Measurements from ENCODE around the gene SPINK5. TPM values are rescaled to one million over a fixed set of nuclear protein-coding genes. Genes with fewer than 3 reads are reported as not detected.

SPINK5 gene
- total RNA-seq, 1 experiment from 2014 or later: 6.0 TPM

- Mint-ChIP-seq H3K27ac (no peak overlapping the region), H3K9me3 (no peaks in the 10 kb centered on the region), H3K4me3 (no peak overlapping the region), H3K36me3 (ENCODE audit: insufficient read depth in 1 of 3, low read depth in 3 of 3) (no peaks in the 10 kb centered on the region), H3K27me3 (ENCODE audit: low read depth) (no peaks in the 10 kb centered on the region), H3K4me1 (no peaks in the 10 kb centered on the region)
- Histone ChIP-seq H3K14ac (ENCODE audit: insufficient read depth, low read length) (no peak overlapping the region), H3K27me3 (ENCODE audit: insufficient read depth, low read length) (no peaks in the 10 kb centered on the region), H4K5ac (ENCODE audit: insufficient read length, low read depth, low read length) (no peak overlapping the region), H3K79me1 (ENCODE audit: insufficient read depth, low read depth, low read length, poor library complexity, severe bottlenecking) (no peaks in the 10 kb centered on the region), H4K91ac (ENCODE audit: insufficient read length, low read depth, low read length) (no peak overlapping the region), H3K4me1 (ENCODE audit: insufficient read depth, low read length) (no peaks in the 10 kb centered on the region), H3K27ac (ENCODE audit: insufficient read length, low read depth, low read length) (no peak overlapping the region), H2BK15ac (ENCODE audit: low read depth, low read length) (no peak overlapping the region), H3K23ac (ENCODE audit: insufficient read length, low read depth, low read length) (no peak overlapping the region), H2AK5ac (ENCODE audit: insufficient read length, low read length) (no peak overlapping the region), H2BK120ac (ENCODE audit: low read depth, low read length, poor library complexity, severe bottlenecking) (no peak overlapping the region), H2BK20ac (ENCODE audit: low read depth, low read length, poor library complexity, severe bottlenecking) (no peak overlapping the region), H2BK12ac (ENCODE audit: insufficient read length, low read depth, low read length) (no peak overlapping the region), H4K20me1 (ENCODE audit: control insufficient read depth, insufficient read depth, insufficient read length) (no peaks in the 10 kb centered on the region), H3K4ac (ENCODE audit: low read depth, low read length) (no peak overlapping the region), H3K9me3 (ENCODE audit: control insufficient read depth, low read depth, low read length) (no peaks in the 10 kb centered on the region), H3K79me2 (ENCODE audit: insufficient read depth, low read length) (no peaks in the 10 kb centered on the region), H3K56ac (ENCODE audit: insufficient read length, low read depth, low read length) (no peak overlapping the region), H2BK5ac (ENCODE audit: insufficient read length, low read length) (no peak overlapping the region), H3K9ac (ENCODE audit: extremely low read depth, insufficient read length, low read length) (no peak overlapping the region), H2AFZ (ENCODE audit: low read length) (no peak overlapping the region), H4K8ac (replicated peaks; ENCODE audit: insufficient read length, low read depth, low read length) (no peak overlapping the region), H3K4me2 (ENCODE audit: insufficient read depth, insufficient read length, low read length) (no peak overlapping the region), H3T11ph (ENCODE audit: low read length) (no peak overlapping the region), H3K23me2 (ENCODE audit: insufficient read length, low read depth, low read length, poor library complexity, severe bottlenecking) (no peaks in the 10 kb centered on the region), H3K18ac (ENCODE audit: insufficient read length, low read depth, low read length) (no peak overlapping the region)
- DNase-seq: no peak
- no CpG with 5 or more reads among the region's 4 CpGs for WGBS (ENCODE audit: extremely low coverage, insufficient read length, low lambda C conversion rate)
- TF ChIP-seq CTCF (conservative IDR thresholded peaks at IDR 0.05): no peak
Observed at GRCh38 chr5:148147415-148147814, 83.6 kb downstream of the SPINK5 start.

Measured in H9 (cell line).